Mucosa of descending colon (tissue), 3 donors: Measurements from ENCODE around the gene SCGB3A2. TPM values are rescaled to one million over a fixed set of nuclear protein-coding genes. Genes with fewer than 3 reads are reported as not detected.

Experiments used
- ATAC-seq: fragments of 200-7000 bp; cut with Tn5 transposase; one replicate; pipeline ENCODE4 v1.9.1; 2020; ENCODE audit warnings: mild to moderate bottlenecking, moderate library complexity
- DNase-seq, 3 donors: peaks; one replicate each; pipeline ENCODE4 v3.0.0-alpha.2; 2020
- H3K36me3 ChIP-seq: fragments of 200-600 bp; one replicate; pipeline ENCODE4 v1.8.0; 2021; ENCODE audit warnings: low read depth, mild to moderate bottlenecking
- H3K4me1 ChIP-seq: fragments of 200-600 bp; one replicate; pipeline ENCODE4 v1.8.0; 2021; ENCODE audit warnings: low read depth, mild to moderate bottlenecking
- H3K4me3 ChIP-seq: fragments of 200-600 bp; one replicate; pipeline ENCODE4 v1.8.0; 2021; ENCODE audit warnings: mild to moderate bottlenecking
- H3K9me3 ChIP-seq: fragments of 200-600 bp; one replicate; pipeline ENCODE4 v1.8.0; 2021; ENCODE audit warnings: mild to moderate bottlenecking
- CTCF ChIP-seq: fragments of 200-600 bp; IDR thresholded peaks from one replicate; pipeline ENCODE4 v1.8.0; 2022; ENCODE audit warnings: antibody characterized with exemption, mild to moderate bottlenecking
- intact Hi-C, 2 donors: fragments of 100-400 bp; cut with DNase I in 1 of 2; cut with micrococcal nuclease in 1 of 2; formaldehyde crosslinking; loops; one replicate each; pipeline versions ENCODE4 v1.11.0 to v1.11.1; 2022; cut with DNase I, micrococcal nuclease
- total RNA-seq, 3 donors: library from RNA; stranded (reverse); fragmentation: NEBNext Ultra II Directional in 2 of 3; extraction: Animal tissue kit (Norgen Biotek cat#: 25700) in 2 of 3; gene quantifications; one replicate each; pipeline versions ENCODE4 v1.2.1 to v1.2.4, GENCODE V29; 2021 to 2023
- donor health status: DM: no; HTN: no; CAD: no; lungs with moderate emphysema.
- donor health status: DM: no; HTN: no; CAD: no.
- donor health status: DM: no; HTN: yes; CAD: no.

The SCGB3A2 gene
- total RNA-seq, 3 donors from 2014 or later, result not detected

- intact Hi-C loops, result no loop called here
- no peaks in the 10 kb centered on the region for H3K36me3 ChIP-seq
- no peak for TF ChIP-seq CTCF
- H3K4me3 ChIP-seq, result no peak overlapping the region
- no peaks in the 10 kb centered on the region for H3K9me3 ChIP-seq
- H3K4me1 ChIP-seq, result no peaks in the 10 kb centered on the region
- DNase-seq (no peak), ATAC-seq (no peak)
Observed at GRCh38 chr5:147876141-147876540, 2.4 kb upstream of the SCGB3A2 start.

GRCh38 chr5:147876626-147877025, 1.9 kb upstream of the SCGB3A2 start:
- H3K36me3 ChIP-seq, result no peaks in the 10 kb centered on the region
- DNase-seq, result no peak
- ATAC-seq, result no peak
- H3K4me3 ChIP-seq, result no peak overlapping the region
- intact Hi-C loops, result no loop called here
- no peaks in the 10 kb centered on the region for H3K4me1 ChIP-seq
- no peak for TF ChIP-seq CTCF
- H3K9me3 ChIP-seq, result no peaks in the 10 kb centered on the region

- no peak for TF ChIP-seq CTCF
- DNase-seq (no peak), ATAC-seq (no peak)
- intact Hi-C loops, result no loop called here
- no peaks in the 10 kb centered on the region for H3K36me3 ChIP-seq
- H3K9me3 ChIP-seq, result no peaks in the 10 kb centered on the region
- H3K4me1 ChIP-seq, result no peaks in the 10 kb centered on the region
- no peak overlapping the region for H3K4me3 ChIP-seq
Observed at GRCh38 chr5:147879784-147880183, 1.3 kb downstream of the SCGB3A2 start.

GRCh38 chr5:147880487-147880886, 2.0 kb downstream of the SCGB3A2 start:
- DNase-seq, result no peak
- Histone ChIP-seq H3K9me3 (no peaks in the 10 kb centered on the region), H3K36me3 (no peaks in the 10 kb centered on the region), H3K4me1 (no peaks in the 10 kb centered on the region), H3K4me3 (no peak overlapping the region)
- intact Hi-C loops, result no loop called here
- ATAC-seq, result no peak
- TF ChIP-seq CTCF, result no peak

- Histone ChIP-seq H3K4me1 (no peaks in the 10 kb centered on the region), H3K36me3 (no peaks in the 10 kb centered on the region), H3K9me3 (no peaks in the 10 kb centered on the region), H3K4me3 (no peak overlapping the region)
- ATAC-seq (no peak), DNase-seq (no peak)
- intact Hi-C loops, result no loop called here
- TF ChIP-seq CTCF, result no peak
Observed at GRCh38 chr5:147882586-147883313, 4.2 kb downstream of the SCGB3A2 start.
